ENCODE measurements around the gene BATF2.

- TF ChIP-seq POLR2A (IDR thresholded peaks at IDR 0.05) (no peak), EP300 (IDR thresholded peaks at IDR 0.05) (no peak)
- TF ChIP-seq, protein P1, sequence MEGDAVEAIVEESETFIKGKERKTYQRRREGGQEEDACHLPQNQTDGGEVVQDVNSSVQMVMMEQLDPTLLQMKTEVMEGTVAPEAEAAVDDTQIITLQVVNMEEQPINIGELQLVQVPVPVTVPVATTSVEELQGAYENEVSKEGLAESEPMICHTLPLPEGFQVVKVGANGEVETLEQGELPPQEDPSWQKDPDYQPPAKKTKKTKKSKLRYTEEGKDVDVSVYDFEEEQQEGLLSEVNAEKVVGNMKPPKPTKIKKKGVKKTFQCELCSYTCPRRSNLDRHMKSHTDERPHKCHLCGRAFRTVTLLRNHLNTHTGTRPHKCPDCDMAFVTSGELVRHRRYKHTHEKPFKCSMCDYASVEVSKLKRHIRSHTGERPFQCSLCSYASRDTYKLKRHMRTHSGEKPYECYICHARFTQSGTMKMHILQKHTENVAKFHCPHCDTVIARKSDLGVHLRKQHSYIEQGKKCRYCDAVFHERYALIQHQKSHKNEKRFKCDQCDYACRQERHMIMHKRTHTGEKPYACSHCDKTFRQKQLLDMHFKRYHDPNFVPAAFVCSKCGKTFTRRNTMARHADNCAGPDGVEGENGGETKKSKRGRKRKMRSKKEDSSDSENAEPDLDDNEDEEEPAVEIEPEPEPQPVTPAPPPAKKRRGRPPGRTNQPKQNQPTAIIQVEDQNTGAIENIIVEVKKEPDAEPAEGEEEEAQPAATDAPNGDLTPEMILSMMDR (IDR thresholded peaks at IDR 0.05), result no peak
Observed at GRCh38 chr11:65021509-65021908, 24.7 kb upstream of the BATF2 start.

Measured in ovary (tissue), 3 donors.